Gastroesophageal sphincter (tissue), 3 donors: ENCODE results near the gene PLPPR3.

Experiments
- CTCF ChIP-seq, 4 experiments: fragments of 200-600 bp in 2 of 4; fragments of 450-650 bp in 2 of 4; sonication (generic) in 1 of 4; IDR thresholded peaks; one replicate each; pipeline ENCODE4 v1.5.1; 2017 to 2019; ENCODE audit warnings: antibody characterized with exemption in 4 of 4, mild to moderate bottlenecking in 2 of 4, moderate library complexity in 2 of 4
- POLR2AphosphoS5 ChIP-seq: sonication (generic); formaldehyde crosslinking; IDR thresholded peaks from one replicate; pipeline ENCODE4 v1.6.1; 2017; ENCODE audit warnings: antibody characterized with exemption

GRCh38 chr19:816500-816857 lies 5.3 kb downstream of the PLPPR3 start:
- TF ChIP-seq CTCF (IDR thresholded peaks at IDR 0.05) (no peak), POLR2AphosphoS5 (no peak)
